Middle frontal gyrus (tissue), 1 donor: ENCODE results near the gene CCS.
"Not testable (repeated sequence)": the region's sequence is repeated elsewhere in the genome, so short reads cannot be mapped to it uniquely, and the experiment has no call there.

ENCODE experiments used
- DNase-seq: peaks from one replicate; pipeline ENCODE4 v3.0.0-alpha.2; 2015; ENCODE audit warnings: low spot score; ENCODE audit errors: extremely low spot score

The CCS gene

GRCh38 chr11:66561178-66561974, 31.6 kb upstream of the CCS start:
- DNase-seq = no peak

GRCh38 chr11:66561975-66562248, 31.1 kb upstream of the CCS start:
- DNase-seq = no peak

GRCh38 chr11:66562275-66562674, 30.7 kb upstream of the CCS start:
- no peak for DNase-seq

- DNase-seq = no peak
Measured at GRCh38 chr11:66562907-66563583, 29.9 kb upstream of the CCS start.

- DNase-seq = no peak
Measured at GRCh38 chr11:66563832-66564231, 29.2 kb upstream of the CCS start.

- no peak for DNase-seq
Measured at GRCh38 chr11:66564538-66564937, 28.4 kb upstream of the CCS start.

GRCh38 chr11:66564984-66565383, 28.0 kb upstream of the CCS start:
- no peak for DNase-seq

GRCh38 chr11:66566221-66566620, 26.8 kb upstream of the CCS start:
- no peak for DNase-seq

GRCh38 chr11:66567787-66568123, 25.2 kb upstream of the CCS start:
- no peak for DNase-seq

GRCh38 chr11:66568124-66568916, 24.7 kb upstream of the CCS start, which contains the start of gene CTSF:
CTSF (minus strand) TSS chr11:66568606; CDS start chr11:66568486, 120 bp downstream.
- DNase-seq = peak; percentile 82

- DNase-seq = no peak
Measured at GRCh38 chr11:66569076-66569475, 23.9 kb upstream of the CCS start.

- DNase-seq = no peak
Measured at GRCh38 chr11:66570079-66570849, 22.7 kb upstream of the CCS start.

- no peak for DNase-seq
Measured at GRCh38 chr11:66570850-66571180, 22.2 kb upstream of the CCS start.

- DNase-seq = peak; percentile 61
Measured at GRCh38 chr11:66579017-66579606, 13.9 kb upstream of the CCS start.

GRCh38 chr11:66580803-66581202, 12.2 kb upstream of the CCS start:
- no peak for DNase-seq

- no peak for DNase-seq
Measured at GRCh38 chr11:66581261-66581660, 11.7 kb upstream of the CCS start.

- not testable (repeated sequence) for DNase-seq
Measured at GRCh38 chr11:66582565-66583147, 10.3 kb upstream of the CCS start.

GRCh38 chr11:66585447-66585846, 7.5 kb upstream of the CCS start:
- DNase-seq = not testable (repeated sequence)

- DNase-seq = no peak
Measured at GRCh38 chr11:66586136-66586535, 6.8 kb upstream of the CCS start.

GRCh38 chr11:66589315-66589714, 3.7 kb upstream of the CCS start:
- DNase-seq = not testable (repeated sequence)
